MM.1S (cell line): ENCODE measurements around the gene ARHGAP33.

Experiments used
- DNase-seq: peaks from one replicate; pipeline ENCODE4 v3.0.0-alpha.2; 2015
- H2AFZ ChIP-seq: fragments of 300-600 bp; sonication (generic); 2 replicates; pipeline ENCODE4 v1.6.0; 2016; ENCODE audit warnings: antibody characterized with exemption, low read length
- H3F3A ChIP-seq: fragments of 300-600 bp; sonication (generic); 2 replicates; pipeline ENCODE4 v1.6.1; 2016; ENCODE audit warnings: mild to moderate bottlenecking, antibody characterized with exemption, low read length, moderate library complexity, mixed read lengths; ENCODE audit not compliant: insufficient read depth
- H3K27ac ChIP-seq: fragments of 300-600 bp; sonication (generic); 2 replicates; pipeline ENCODE4 v1.5.1; 2016; ENCODE audit warnings: mild to moderate bottlenecking, low read length
- H3K27me3 ChIP-seq: fragments of 300-600 bp; sonication (generic); replicated peaks from 2 replicates; pipeline ENCODE4 v1.6.0; 2016; ENCODE audit warnings: low read length; ENCODE audit not compliant: insufficient read depth
- H3K36me3 ChIP-seq: fragments of 300-600 bp; sonication (generic); replicated peaks from 2 replicates; pipeline ENCODE4 v1.6.1; 2016; ENCODE audit warnings: mild to moderate bottlenecking, low read length, mixed read lengths; ENCODE audit not compliant: insufficient read depth
- H3K4me1 ChIP-seq: fragments of 300-600 bp; sonication (generic); 2 replicates; pipeline ENCODE4 v1.6.1; 2016; ENCODE audit warnings: low read length, mixed read lengths
- H3K4me2 ChIP-seq: fragments of 300-600 bp; sonication (generic); 2 replicates; pipeline ENCODE4 v1.6.0; 2016; ENCODE audit warnings: low read depth, low read length
- H3K4me3 ChIP-seq: fragments of 300-600 bp; sonication (generic); 2 replicates; pipeline ENCODE4 v1.5.1; 2016; ENCODE audit warnings: low read length, mixed read lengths
- H3K79me2 ChIP-seq: fragments of 300-600 bp; sonication (generic); 2 replicates; pipeline ENCODE4 v1.6.1; 2016; ENCODE audit warnings: mixed run types, low read length, mixed read lengths
- H3K9ac ChIP-seq: fragments of 300-600 bp; sonication (generic); 2 replicates; pipeline ENCODE4 v1.6.1; 2016; ENCODE audit warnings: low read length, mixed read lengths
- H3K9me2 ChIP-seq: fragments of 300-600 bp; sonication (generic); replicated peaks from 2 replicates; pipeline ENCODE4 v1.6.1; 2016; ENCODE audit warnings: mild to moderate bottlenecking, low read length, mixed read lengths; ENCODE audit not compliant: insufficient read depth
- H3K9me3 ChIP-seq: fragments of 300-600 bp; sonication (generic); replicated peaks from 2 replicates; pipeline ENCODE4 v1.6.1; 2016; ENCODE audit warnings: mild to moderate bottlenecking, low read length, mixed read lengths; ENCODE audit not compliant: insufficient read depth
- H4K20me1 ChIP-seq: fragments of 300-600 bp; sonication (generic); 2 replicates; pipeline ENCODE4 v1.6.1; 2016; ENCODE audit warnings: mild to moderate bottlenecking, low read length, moderate library complexity, mixed read lengths; ENCODE audit not compliant: insufficient read depth
- CTCF ChIP-seq: fragments of 300-600 bp; sonication (generic); IDR thresholded peaks from 2 replicates; pipeline ENCODE4 v1.5.1; 2016; ENCODE audit warnings: antibody characterized with exemption, low read length, mixed read lengths
- EZH2 ChIP-seq: fragments of 300-600 bp; sonication (generic); optimal IDR thresholded peaks from 2 replicates; pipeline ENCODE3; 2017; ENCODE audit warnings: low read depth, mild to moderate bottlenecking, antibody characterized with exemption, low read length, mixed read lengths
- EZH2phosphoT487 ChIP-seq: fragments of 300-600 bp; sonication (generic); IDR thresholded peaks from 2 replicates; pipeline ENCODE4 v1.6.1; 2018; ENCODE audit warnings: antibody characterized with exemption, low read length

Gene ARHGAP33

DNA sequence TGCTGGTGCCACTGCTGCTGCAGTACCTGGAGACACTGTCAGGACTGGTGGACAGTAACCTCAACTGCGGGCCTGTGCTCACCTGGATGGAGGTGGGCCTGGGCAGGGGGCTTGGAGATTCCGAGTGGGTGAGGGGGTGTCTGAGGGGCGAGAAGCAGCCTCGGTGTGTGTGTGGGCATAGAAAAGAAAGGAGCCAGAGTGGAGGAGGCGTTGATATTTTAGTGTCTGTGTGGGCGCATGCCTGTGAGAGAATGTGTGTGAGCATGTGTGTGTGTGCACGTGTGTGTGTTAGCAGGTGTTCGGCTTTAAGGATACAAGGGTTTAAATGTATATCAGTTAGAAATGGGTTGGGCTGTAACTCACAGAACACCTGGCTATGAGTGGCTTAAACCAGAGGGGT, 3.7 kb downstream of the ARHGAP33 start:
- no peak for DNase-seq
- H3K9me2 ChIP-seq = no peaks in the 10 kb centered on the region
- no peak for TF ChIP-seq CTCF
- TF ChIP-seq EZH2 = no peak
- TF ChIP-seq EZH2phosphoT487 = no peak

GRCh38 chr19:35780058-35780457, 4.7 kb downstream of the ARHGAP33 start:
- no peaks in the 10 kb centered on the region for H3K9me3 ChIP-seq
- H3K27ac ChIP-seq = no peak overlapping the region
- no peak for TF ChIP-seq CTCF
- no peak for TF ChIP-seq EZH2phosphoT487
- no peak for TF ChIP-seq EZH2
- H3K79me2 ChIP-seq = peaks cover 13% of the 10 kb centered on the region
- no peaks in the 10 kb centered on the region for H3K27me3 ChIP-seq
- H2AFZ ChIP-seq = no peak overlapping the region
- no peaks in the 10 kb centered on the region for H3K9me2 ChIP-seq
- no peaks in the 10 kb centered on the region for H3F3A ChIP-seq
- H3K4me1 ChIP-seq = peaks cover 7% of the 10 kb centered on the region
- H3K4me2 ChIP-seq = no peak overlapping the region
- H3K36me3 ChIP-seq = no peaks in the 10 kb centered on the region
- no peak overlapping the region for H3K9ac ChIP-seq
- no peak overlapping the region for H3K4me3 ChIP-seq
- H4K20me1 ChIP-seq = no peaks in the 10 kb centered on the region
- DNase-seq = no peak

More for the DNA sequence above, 3.7 kb downstream of the ARHGAP33 start:
- Histone ChIP-seq H4K20me1 (no peaks in the 10 kb centered on the region), H3K27me3 (no peaks in the 10 kb centered on the region), H3K4me3 (no peak overlapping the region), H3K79me2 (peaks cover 13% of the 10 kb centered on the region), H2AFZ (no peak overlapping the region), H3K4me2 (no peak overlapping the region), H3K36me3 (no peaks in the 10 kb centered on the region), H3F3A (no peaks in the 10 kb centered on the region), H3K9ac (no peak overlapping the region), H3K4me1 (peaks cover 12% of the 10 kb centered on the region), H3K27ac (no peak overlapping the region), H3K9me3 (no peaks in the 10 kb centered on the region)

- TF ChIP-seq CTCF (no peak), EZH2 (no peak), EZH2phosphoT487 (no peak)
- Histone ChIP-seq H3K9me3 (no peaks in the 10 kb centered on the region), H2AFZ (no peak overlapping the region), H3K4me3 (no peak overlapping the region), H3K27ac (no peak overlapping the region), H3K79me2 (peaks cover 13% of the 10 kb centered on the region), H3K27me3 (no peaks in the 10 kb centered on the region), H3K4me2 (no peak overlapping the region), H3K9ac (no peak overlapping the region), H3K9me2 (no peaks in the 10 kb centered on the region), H3F3A (no peaks in the 10 kb centered on the region), H3K36me3 (no peaks in the 10 kb centered on the region), H3K4me1 (peaks cover 7% of the 10 kb centered on the region), H4K20me1 (no peaks in the 10 kb centered on the region)
- no peak for DNase-seq
Measured at GRCh38 chr19:35780717-35781116, 5.4 kb downstream of the ARHGAP33 start.

DNA sequence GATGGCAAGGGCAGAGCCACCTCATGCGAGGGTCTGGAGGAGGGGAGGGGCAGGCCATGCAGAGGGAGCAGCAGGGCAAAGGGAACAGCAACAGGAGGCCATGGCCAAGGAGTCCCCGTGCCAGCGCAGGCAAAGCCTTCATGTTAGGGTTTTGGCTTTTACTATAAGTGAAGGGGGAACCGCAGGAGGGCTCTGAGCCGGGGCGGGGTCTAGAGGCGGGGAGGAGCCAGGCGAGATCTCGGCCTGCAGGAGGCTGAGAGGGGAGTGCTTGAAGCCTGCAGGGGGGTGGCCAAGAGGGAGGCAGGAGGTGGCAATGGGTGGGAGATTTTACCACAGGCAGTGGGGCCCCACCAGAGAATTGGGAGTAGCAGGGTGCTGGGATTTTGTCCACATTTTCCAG, 6.3 kb downstream of the ARHGAP33 start:
- no peak overlapping the region for H3K27ac ChIP-seq
- DNase-seq = no peak
- H2AFZ ChIP-seq = no peak overlapping the region
- H3K36me3 ChIP-seq = no peaks in the 10 kb centered on the region
- H3K4me3 ChIP-seq = no peak overlapping the region
- H3K79me2 ChIP-seq = peaks cover 3% of the 10 kb centered on the region
- no peak overlapping the region for H3K9ac ChIP-seq
- H3F3A ChIP-seq = no peaks in the 10 kb centered on the region
- no peaks in the 10 kb centered on the region for H3K27me3 ChIP-seq
- no peaks in the 10 kb centered on the region for H3K9me3 ChIP-seq
- no peaks in the 10 kb centered on the region for H4K20me1 ChIP-seq
- H3K9me2 ChIP-seq = no peaks in the 10 kb centered on the region
- peaks cover under 1% of the 10 kb centered on the region; the same call in 1 of the 2 replicates for H3K4me1 ChIP-seq
- H3K4me2 ChIP-seq = no peak overlapping the region
- TF ChIP-seq EZH2 = no peak
- TF ChIP-seq EZH2phosphoT487 = no peak
- TF ChIP-seq CTCF = no peak
